Pancreas (tissue), 10 donors: Measurements from ENCODE around the gene EIF2AK3. TPM values are rescaled to one million over a fixed set of nuclear protein-coding genes. Genes with fewer than 3 reads are reported as not detected.
"Not testable (repeated sequence)": the region's sequence is repeated elsewhere in the genome, so short reads cannot be mapped to it uniquely, and the experiment has no call there.

Experiments used
- ATAC-seq, 4 donors: fragments of 200-7000 bp; cut with Tn5 transposase; one replicate each; pipeline versions ENCODE4 v1.8.0 to v1.9.1; 2020; ENCODE audit warnings: mild to moderate bottlenecking in 4 of 4, moderate library complexity in 4 of 4
- DNase-seq, 6 donors: peaks; one replicate each; pipeline ENCODE4 v3.0.0-alpha.2; 2020
- FAIRE-seq: peaks from 2 replicates; lab custom pipeline; 2012; peaks lifted over from hg19 to GRCh38; lab: Jason Lieb, UNC
- H3K27ac ChIP-seq, 4 donors: fragments of 200-600 bp; sonication (generic); 1 replicate in 3 of 4; 2 replicates in 1 of 4; pipeline versions ENCODE4 v1.5.0 to v1.8.0; 2020
- H3K27me3 ChIP-seq, 4 donors: fragments of 200-600 bp; one replicate each; pipeline ENCODE4 v1.8.0; 2021
- H3K36me3 ChIP-seq, 3 donors: fragments of 200-600 bp; sonication (generic) in 1 of 3; one replicate each; pipeline versions ENCODE4 v1.5.0 to v1.8.0; 2020 to 2021
- H3K4me1 ChIP-seq, 3 donors: fragments of 200-600 bp; one replicate each; pipeline ENCODE4 v1.8.0; 2021
- H3K4me3 ChIP-seq, 4 donors: fragments of 200-600 bp; sonication (generic) in 2 of 4; one replicate each; pipeline versions ENCODE4 v1.5.0 to v1.8.0; 2020 to 2021
- H3K9me3 ChIP-seq, 4 donors: fragments of 200-600 bp; one replicate each; pipeline ENCODE4 v1.8.0; 2021
- CTCF ChIP-seq, 4 donors: fragments of 200-600 bp; sonication (generic) in 3 of 4; IDR thresholded peaks; one replicate each; pipeline versions ENCODE4 v1.5.0 to v1.8.0; 2021; ENCODE audit warnings: antibody characterized with exemption in 4 of 4
- WGBS, 2 donors: extraction: QIAGEN DNeasy Blood & Tissue Kit; methylation state at CpG; one replicate each; pipeline ENCODE4 v1.1.7; 2013; 5-methylcytosine and 5-hydroxymethylcytosine counted together
- intact Hi-C, 3 donors: fragments of 100-400 bp; cut with DNase I; formaldehyde crosslinking; loops; one replicate each; pipeline versions ENCODE4 v1.11.1 to v1.14.2; 2022
- polyA plus RNA-seq, 2 donors: library from polyadenylated mRNA; stranded (reverse); fragments of 200-250 nt; gene quantifications; one replicate each; pipeline ENCODE4 v1.2.3, GENCODE V29; 2013
- total RNA-seq, 6 donors: library from RNA; stranded (reverse); fragmentation: NEBNext Ultra II Directional in 4 of 6; extraction: Animal tissue kit (Norgen Biotek cat#: 25700) in 4 of 6; gene quantifications; one replicate each; pipeline versions ENCODE4 v1.2.1 to v1.2.4, GENCODE V29; 2021 to 2023
- donor health status: healthy with polysubstance abuse.
- donor health status: DM: no; HTN: no; CAD: no; lungs with moderate emphysema.
- donor health status: DM: no; HTN: no; CAD: no.
- donor health status: control.
- donor health status: control.
- donor health status: Bipolar disorder and iron deficiency.
- donor health status: DM: yes; HTN: yes; CAD: no.
- donor health status: DM: no; HTN: no; CAD: no.
- donor health status: DM: no; HTN: no; CAD: no.
- donor health status: DM: yes; HTN: yes; CAD: no.

Gene EIF2AK3
- total and polyA plus RNA-seq, 8 donors, result 6.2 to 58.4 (median 25.5) TPM

- no peak for TF ChIP-seq CTCF (IDR thresholded peaks at IDR 0.05)
- intact Hi-C loops, result no loop called here
- 97 to 100% methylated on average over 1 of the region's 1 CpG for WGBS, 2 donors
- H3K27me3 ChIP-seq, result no peaks in the 10 kb centered on the region
- no peak overlapping the region for H3K27ac ChIP-seq
- no peak for DNase-seq
- no peak overlapping the region for H3K4me3 ChIP-seq
- H3K9me3 ChIP-seq, result no peaks in the 10 kb centered on the region
- H3K4me1 ChIP-seq, result no peaks in the 10 kb centered on the region
- no peak for ATAC-seq
- no peak for FAIRE-seq
- H3K36me3 ChIP-seq, result no peaks in the 10 kb centered on the region
Observed at GRCh38 chr2:88651646-88652045, 24.4 kb upstream of the EIF2AK3 start.

- DNase-seq, H3K4me1 ChIP-seq, H3K36me3 ChIP-seq, FAIRE-seq, H3K27me3 ChIP-seq, H3K9me3 ChIP-seq, intact Hi-C loops, H3K4me3 ChIP-seq, ATAC-seq, H3K27ac ChIP-seq: not testable (repeated sequence)
- 65 to 79% methylated on average over 2 of the region's 2 CpGs for WGBS, 2 donors
Observed at GRCh38 chr2:88645291-88645882, 18.1 kb upstream of the EIF2AK3 start.

GRCh38 chr2:88642278-88642677 is 15.0 kb upstream of the EIF2AK3 start:
- H3K36me3 ChIP-seq, result no peaks in the 10 kb centered on the region
- no peak for DNase-seq
- no peak for TF ChIP-seq CTCF (IDR thresholded peaks at IDR 0.05)
- H3K9me3 ChIP-seq, result no peaks in the 10 kb centered on the region
- intact Hi-C loops, result no loop called here
- no peak overlapping the region for H3K4me3 ChIP-seq
- H3K27me3 ChIP-seq, result no peaks in the 10 kb centered on the region
- no peak overlapping the region for H3K27ac ChIP-seq
- no peak for FAIRE-seq
- WGBS, 2 donors, result 23 to 30% methylated on average over 3 of the region's 3 CpGs
- no peak for ATAC-seq
- H3K4me1 ChIP-seq, result peaks cover 0 to 8% (median 0%) of the 10 kb centered on the region in 3 donors

GRCh38 chr2:88641330-88641729 is 14.1 kb upstream of the EIF2AK3 start:
- ATAC-seq, result no peak
- no peak for DNase-seq
- FAIRE-seq, result no peak
- Histone ChIP-seq H3K9me3 (no peaks in the 10 kb centered on the region), H3K36me3 (no peaks in the 10 kb centered on the region), H3K4me3 (no peak overlapping the region), H3K27me3 (no peaks in the 10 kb centered on the region), H3K4me1 (peaks cover 0 to 11% (median 0%) of the 10 kb centered on the region in 3 donors), H3K27ac (no peak overlapping the region)
- intact Hi-C loops, result no loop called here
- no peak for TF ChIP-seq CTCF (IDR thresholded peaks at IDR 0.05)
- WGBS, 2 donors, result 81 to 89% methylated on average over 7 of the region's 7 CpGs

GRCh38 chr2:88639865-88640264 is 12.6 kb upstream of the EIF2AK3 start:
- no peak for TF ChIP-seq CTCF (IDR thresholded peaks at IDR 0.05)
- H3K36me3 ChIP-seq, result no peaks in the 10 kb centered on the region
- FAIRE-seq (no peak), DNase-seq (no peak), ATAC-seq (no peak)
- no peak overlapping the region for H3K27ac ChIP-seq
- H3K27me3 ChIP-seq, result no peaks in the 10 kb centered on the region
- no peak overlapping the region for H3K4me3 ChIP-seq
- intact Hi-C loops, result no loop called here
- H3K9me3 ChIP-seq, result no peaks in the 10 kb centered on the region
- H3K4me1 ChIP-seq, result peaks cover 0 to 11% (median 0%) of the 10 kb centered on the region in 3 donors
- WGBS, 2 donors, result 83 to 91% methylated on average over 1 of the region's 1 CpG
